ENCODE data around the gene LDLRAP1. TPM values are rescaled to one million over a fixed set of nuclear protein-coding genes. Genes with fewer than 3 reads are reported as not detected.

The LDLRAP1 gene
- total RNA-seq, 1 donor from 2014 or later = 8.0 TPM

GRCh38 chr1:25554430-25554780 lies 11.0 kb downstream of the LDLRAP1 start:
- TF ChIP-seq EZH2 (IDR thresholded peaks at IDR 0.05; ENCODE audit: insufficient read depth, low read length) (no peak), CTCF (IDR thresholded peaks at IDR 0.05; ENCODE audit: insufficient read depth, low read depth, low read length) (no peak)
- Histone ChIP-seq H3K79me2 (ENCODE audit: insufficient read depth, low read length) (peaks cover 15% of the 10 kb centered on the region), H4K20me1 (ENCODE audit: insufficient read depth, low read length) (peaks cover 42% of the 10 kb centered on the region), H3K4me2 (ENCODE audit: low read length) (no peak overlapping the region), H3K4me3 (ENCODE audit: insufficient read depth, low read depth, low read length) (no peak overlapping the region), H3K27ac (ENCODE audit: low read depth, low read length) (no peak overlapping the region), H3K9ac (ENCODE audit: low read length) (no peak overlapping the region), H3K27me3 (ENCODE audit: insufficient read depth, low read length) (no peaks in the 10 kb centered on the region), H2AFZ (ENCODE audit: low read depth, low read length) (no peak overlapping the region), H3K9me3 (ENCODE audit: insufficient read depth, low read depth, low read length) (no peaks in the 10 kb centered on the region), H3K4me1 (ENCODE audit: insufficient read depth, low read length) (peaks cover 25% of the 10 kb centered on the region), H3K36me3 (ENCODE audit: insufficient read depth, low read length) (no peaks in the 10 kb centered on the region)
- no peaks in the 10 kb centered on the region for H3K9me3 Mint-ChIP-seq (ENCODE audit: unreplicated experiment)
- H3K4me3 Mint-ChIP-seq (ENCODE audit: unreplicated experiment) = no peak overlapping the region
- no peak overlapping the region for H3K27ac Mint-ChIP-seq (ENCODE audit: unreplicated experiment)
- H3K4me1 Mint-ChIP-seq (ENCODE audit: low read depth, unreplicated experiment) = peaks cover 32% of the 10 kb centered on the region
- H3K27me3 Mint-ChIP-seq (ENCODE audit: low read depth, unreplicated experiment) = peaks cover 8% of the 10 kb centered on the region
- peaks cover 9% of the 10 kb centered on the region for H3K36me3 Mint-ChIP-seq (ENCODE audit: low read depth, unreplicated experiment)
- no peak for FAIRE-seq
- no peak for DNase-seq (ENCODE audit: low read depth)

GRCh38 chr1:25554886-25555752 lies 11.7 kb downstream of the LDLRAP1 start:
- Histone ChIP-seq H3K27ac (ENCODE audit: low read depth, low read length) (no peak overlapping the region), H3K9ac (ENCODE audit: low read length) (no peak overlapping the region)
- no peak overlapping the region for H3K4me3 Mint-ChIP-seq (ENCODE audit: unreplicated experiment)

More at GRCh38 chr1:25554886-25555752, 11.7 kb downstream of the LDLRAP1 start:
- no peaks in the 10 kb centered on the region for H3K9me3 ChIP-seq (ENCODE audit: insufficient read depth, low read depth, low read length)
- Mint-ChIP-seq H3K27ac (ENCODE audit: unreplicated experiment) (no peak overlapping the region), H3K27me3 (ENCODE audit: low read depth, unreplicated experiment) (peaks cover 8% of the 10 kb centered on the region), H3K4me1 (ENCODE audit: low read depth, unreplicated experiment) (peaks cover 25% of the 10 kb centered on the region), H3K9me3 (ENCODE audit: unreplicated experiment) (no peaks in the 10 kb centered on the region), H3K36me3 (ENCODE audit: low read depth, unreplicated experiment) (peaks cover 9% of the 10 kb centered on the region)
- H3K4me1 ChIP-seq (ENCODE audit: insufficient read depth, low read length) = peaks cover 18% of the 10 kb centered on the region
- FAIRE-seq (no peak), DNase-seq (ENCODE audit: low read depth) (no peak)
- H3K4me2 ChIP-seq (ENCODE audit: low read length) = no peak overlapping the region
- no peak overlapping the region for H2AFZ ChIP-seq (ENCODE audit: low read depth, low read length)
- H3K79me2 ChIP-seq (ENCODE audit: insufficient read depth, low read length) = peaks cover 15% of the 10 kb centered on the region
- H4K20me1 ChIP-seq (ENCODE audit: insufficient read depth, low read length) = peaks cover 42% of the 10 kb centered on the region
- TF ChIP-seq CTCF (IDR thresholded peaks at IDR 0.05; ENCODE audit: insufficient read depth, low read depth, low read length) = no peak
- no peak for TF ChIP-seq EZH2 (IDR thresholded peaks at IDR 0.05; ENCODE audit: insufficient read depth, low read length)
- H3K27me3 ChIP-seq (ENCODE audit: insufficient read depth, low read length) = no peaks in the 10 kb centered on the region
- no peak overlapping the region for H3K4me3 ChIP-seq (ENCODE audit: insufficient read depth, low read depth, low read length)
- H3K36me3 ChIP-seq (ENCODE audit: insufficient read depth, low read length) = no peaks in the 10 kb centered on the region

Data from astrocyte (in vitro differentiated cells and primary cell).